ENCODE results near the gene CTDP1. TPM values are rescaled to one million over a fixed set of nuclear protein-coding genes. Genes with fewer than 3 reads are reported as not detected.

CTDP1 gene
- polyA plus RNA-seq, 1 donor (not counting 4 experiments of a cell fraction or from before 2014, with no cell fraction given): 9.2 TPM

- Histone ChIP-seq H3K9me1 (ENCODE audit: control insufficient read depth, extremely low read depth, insufficient read depth, low read length) (no peaks in the 10 kb centered on the region), H3K9me3 (ENCODE audit: control insufficient read depth, low read depth, low read length) (no peaks in the 10 kb centered on the region), H3K4me3 (ENCODE audit: control insufficient read depth in 2 of 3, extremely low read depth in 1 of 3, insufficient read depth in 2 of 3, low read depth in 1 of 3, low read length in 3 of 3) (no peak overlapping the region), H3K27ac (ENCODE audit: control insufficient read depth, insufficient read depth, low read length) (no peak overlapping the region), H3K9ac (ENCODE audit: control insufficient read depth, extremely low read depth, insufficient read depth, low read length) (no peak overlapping the region), H3K27me3 (ENCODE audit: control insufficient read depth, extremely low read depth, insufficient read depth, low read length) (no peaks in the 10 kb centered on the region), H3K36me3 (ENCODE audit: control insufficient read depth in 2 of 2, extremely low read depth in 1 of 2, insufficient read depth in 2 of 2, low read length in 2 of 2) (peaks cover 11 to 26% of the 10 kb centered on the region in 2 experiments), H3K4me1 (ENCODE audit: control insufficient read depth, extremely low read depth, insufficient read depth, low read length) (no peaks in the 10 kb centered on the region), H3K79me2 (ENCODE audit: control insufficient read depth, insufficient read depth, low read length) (no peaks in the 10 kb centered on the region), H3K4me2 (ENCODE audit: control insufficient read depth, extremely low read depth, insufficient read depth, low read depth, low read length) (no peak overlapping the region), H4K20me1 (ENCODE audit: control insufficient read depth, extremely low read depth, insufficient read depth, low read length) (no peaks in the 10 kb centered on the region), H2AFZ (ENCODE audit: control insufficient read depth, low read length) (no peak overlapping the region)
- DNase-seq (ENCODE audit: low read depth, low spot score): no peak
- TF ChIP-seq, protein P1, sequence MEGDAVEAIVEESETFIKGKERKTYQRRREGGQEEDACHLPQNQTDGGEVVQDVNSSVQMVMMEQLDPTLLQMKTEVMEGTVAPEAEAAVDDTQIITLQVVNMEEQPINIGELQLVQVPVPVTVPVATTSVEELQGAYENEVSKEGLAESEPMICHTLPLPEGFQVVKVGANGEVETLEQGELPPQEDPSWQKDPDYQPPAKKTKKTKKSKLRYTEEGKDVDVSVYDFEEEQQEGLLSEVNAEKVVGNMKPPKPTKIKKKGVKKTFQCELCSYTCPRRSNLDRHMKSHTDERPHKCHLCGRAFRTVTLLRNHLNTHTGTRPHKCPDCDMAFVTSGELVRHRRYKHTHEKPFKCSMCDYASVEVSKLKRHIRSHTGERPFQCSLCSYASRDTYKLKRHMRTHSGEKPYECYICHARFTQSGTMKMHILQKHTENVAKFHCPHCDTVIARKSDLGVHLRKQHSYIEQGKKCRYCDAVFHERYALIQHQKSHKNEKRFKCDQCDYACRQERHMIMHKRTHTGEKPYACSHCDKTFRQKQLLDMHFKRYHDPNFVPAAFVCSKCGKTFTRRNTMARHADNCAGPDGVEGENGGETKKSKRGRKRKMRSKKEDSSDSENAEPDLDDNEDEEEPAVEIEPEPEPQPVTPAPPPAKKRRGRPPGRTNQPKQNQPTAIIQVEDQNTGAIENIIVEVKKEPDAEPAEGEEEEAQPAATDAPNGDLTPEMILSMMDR (optimal IDR thresholded peaks at IDR 0.05 in 1 of 3, IDR thresholded peaks at IDR 0.05 in 1 of 3, conservative IDR thresholded peaks at IDR 0.05 in 1 of 3; ENCODE audit: extremely low read depth in 1 of 3, insufficient read depth in 2 of 3, low read length in 3 of 3): no peak
- TF ChIP-seq EZH2 (IDR thresholded peaks at IDR 0.05; ENCODE audit: low read length): no peak
- dilution Hi-C loops (cut with MboI; ENCODE audit: extremely low pct_ligation_motif_present, low sequenced_read_pairs): no loop called here
- FAIRE-seq: no peak
Observed at GRCh38 chr18:79742076-79742475, 62.5 kb downstream of the CTDP1 start.

DNA sequence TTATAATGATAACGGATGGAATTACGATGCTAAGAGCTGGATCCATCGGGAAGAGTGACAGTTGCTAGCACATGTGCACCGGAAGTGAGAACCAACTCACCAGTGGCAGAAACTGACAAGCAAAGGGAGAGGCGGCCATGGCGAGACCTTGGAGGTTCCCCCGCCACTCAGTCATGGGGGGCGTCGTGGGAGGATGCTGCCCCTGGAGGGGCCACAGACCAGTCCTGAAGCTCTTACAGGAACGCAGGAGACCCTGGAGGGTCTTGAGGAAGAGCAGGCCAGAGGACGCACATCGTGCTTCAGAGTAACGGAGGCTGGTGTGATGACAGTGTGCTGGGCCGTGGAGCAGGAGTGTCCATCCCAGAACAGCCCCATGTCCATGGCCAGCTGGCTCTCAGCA, 65.0 kb downstream of the CTDP1 start:
- FAIRE-seq (no peak), DNase-seq (ENCODE audit: low read depth, low spot score) (no peak)
- H3K9me3 ChIP-seq (ENCODE audit: control insufficient read depth, low read depth, low read length): no peaks in the 10 kb centered on the region
- no peak overlapping the region for H2AFZ ChIP-seq (ENCODE audit: control insufficient read depth, low read length)
- dilution Hi-C loops (cut with MboI; ENCODE audit: extremely low pct_ligation_motif_present, low sequenced_read_pairs): no loop called here
- no peaks in the 10 kb centered on the region for H3K79me2 ChIP-seq (ENCODE audit: control insufficient read depth, insufficient read depth, low read length)
- H3K27me3 ChIP-seq (ENCODE audit: control insufficient read depth, extremely low read depth, insufficient read depth, low read length): no peaks in the 10 kb centered on the region
- H3K4me3 ChIP-seq (ENCODE audit: control insufficient read depth in 2 of 3, extremely low read depth in 1 of 3, insufficient read depth in 2 of 3, low read depth in 1 of 3, low read length in 3 of 3): no peak overlapping the region
- no peaks in the 10 kb centered on the region for H3K9me1 ChIP-seq (ENCODE audit: control insufficient read depth, extremely low read depth, insufficient read depth, low read length)
- H3K4me2 ChIP-seq (ENCODE audit: control insufficient read depth, extremely low read depth, insufficient read depth, low read depth, low read length): no peak overlapping the region
- TF ChIP-seq EZH2 (IDR thresholded peaks at IDR 0.05; ENCODE audit: low read length): no peak
- TF ChIP-seq, protein P1 (optimal IDR thresholded peaks at IDR 0.05 in 1 of 3, IDR thresholded peaks at IDR 0.05 in 1 of 3, conservative IDR thresholded peaks at IDR 0.05 in 1 of 3; ENCODE audit: extremely low read depth in 1 of 3, insufficient read depth in 2 of 3, low read length in 3 of 3): no peak
- peaks cover 8 to 15% of the 10 kb centered on the region in 2 experiments for H3K36me3 ChIP-seq (ENCODE audit: control insufficient read depth in 2 of 2, extremely low read depth in 1 of 2, insufficient read depth in 2 of 2, low read length in 2 of 2)
- H4K20me1 ChIP-seq (ENCODE audit: control insufficient read depth, extremely low read depth, insufficient read depth, low read length): no peaks in the 10 kb centered on the region
- H3K9ac ChIP-seq (ENCODE audit: control insufficient read depth, extremely low read depth, insufficient read depth, low read length): no peak overlapping the region
- H3K27ac ChIP-seq (ENCODE audit: control insufficient read depth, insufficient read depth, low read length): no peak overlapping the region
- no peaks in the 10 kb centered on the region for H3K4me1 ChIP-seq (ENCODE audit: control insufficient read depth, extremely low read depth, insufficient read depth, low read length)

Data from keratinocyte (primary cell).